ENCODE results near the gene STIMATE.

STIMATE gene

GRCh38 chr3:52838561-52839267, 58.6 kb downstream of the STIMATE start:
- no peak for DNase-seq

GRCh38 chr3:52836986-52837385, 60.4 kb downstream of the STIMATE start:
- no peak for DNase-seq

GRCh38 chr3:52836471-52836845, 60.9 kb downstream of the STIMATE start:
- no peak for DNase-seq

GRCh38 chr3:52835766-52836470, 61.4 kb downstream of the STIMATE start:
- no peak for DNase-seq

- no peak for DNase-seq
Measured at GRCh38 chr3:52834871-52835501, 62.4 kb downstream of the STIMATE start, which contains the start of gene MUSTN1. TSS of gene MUSTN1 (minus strand) at chr3:52835019. CDS start at chr3:52834948, 71 bp downstream.

GRCh38 chr3:52833202-52833601, 64.1 kb downstream of the STIMATE start:
- no peak for DNase-seq

- peak; percentile 60 for DNase-seq
Measured at GRCh38 chr3:52831500-52832301, 65.6 kb downstream of the STIMATE start.

GRCh38 chr3:52830535-52831258, 66.7 kb downstream of the STIMATE start, which contains the start of gene ITIH4:
TSS of gene ITIH4 (minus strand) at chr3:52830672. CDS start at chr3:52830642, 30 bp downstream.
- DNase-seq, result no peak

- DNase-seq, result no peak
Measured at GRCh38 chr3:52829906-52830463, 67.4 kb downstream of the STIMATE start.

GRCh38 chr3:52829482-52829881, 67.9 kb downstream of the STIMATE start:
- DNase-seq, result no peak

- no peak for DNase-seq
Measured at GRCh38 chr3:52827866-52828376, 69.4 kb downstream of the STIMATE start.

- DNase-seq, result no peak
Measured at GRCh38 chr3:52827441-52827840, 69.9 kb downstream of the STIMATE start.

- no peak for DNase-seq
Measured at GRCh38 chr3:52824037-52824436, 73.3 kb downstream of the STIMATE start.

GRCh38 chr3:52822363-52822762, 75.0 kb downstream of the STIMATE start:
- DNase-seq, result no peak

- peak; percentile 36 for DNase-seq
Measured at GRCh38 chr3:52820736-52821135, 76.6 kb downstream of the STIMATE start.

- no peak for DNase-seq
Measured at GRCh38 chr3:52819936-52820335, 77.4 kb downstream of the STIMATE start.

GRCh38 chr3:52817860-52818259, 79.5 kb downstream of the STIMATE start:
- no peak for DNase-seq

- DNase-seq, result no peak
Measured at GRCh38 chr3:52817221-52817620, 80.1 kb downstream of the STIMATE start.

GRCh38 chr3:52816654-52817053, 80.7 kb downstream of the STIMATE start:
- no peak for DNase-seq

GRCh38 chr3:52816199-52816598, 81.1 kb downstream of the STIMATE start:
- no peak for DNase-seq

GRCh38 chr3:52813810-52814209, 83.5 kb downstream of the STIMATE start:
- DNase-seq, result no peak
